ENCODE results near the gene SNRPB.

SNRPB gene

DNA sequence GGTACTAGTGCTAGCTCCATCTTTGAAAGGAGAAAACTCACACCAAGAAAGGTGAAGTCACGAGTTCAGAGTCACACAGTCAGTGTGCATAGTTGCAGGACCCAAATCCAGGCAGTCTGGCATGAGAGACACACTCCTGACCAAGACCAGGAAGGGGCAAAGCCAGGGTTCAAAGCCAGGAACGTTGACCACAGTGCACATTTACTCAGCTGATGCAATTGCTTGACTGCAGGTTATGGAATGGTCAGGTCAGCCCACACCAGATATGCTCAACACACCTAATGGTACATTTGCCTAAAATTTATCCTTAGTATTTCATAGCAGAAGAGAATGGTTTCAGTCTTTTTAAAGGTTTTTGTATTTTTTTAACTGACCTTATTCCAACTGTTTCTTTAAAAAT is 52.2 kb downstream of the SNRPB start:
- DNase-seq, result no peak

DNA sequence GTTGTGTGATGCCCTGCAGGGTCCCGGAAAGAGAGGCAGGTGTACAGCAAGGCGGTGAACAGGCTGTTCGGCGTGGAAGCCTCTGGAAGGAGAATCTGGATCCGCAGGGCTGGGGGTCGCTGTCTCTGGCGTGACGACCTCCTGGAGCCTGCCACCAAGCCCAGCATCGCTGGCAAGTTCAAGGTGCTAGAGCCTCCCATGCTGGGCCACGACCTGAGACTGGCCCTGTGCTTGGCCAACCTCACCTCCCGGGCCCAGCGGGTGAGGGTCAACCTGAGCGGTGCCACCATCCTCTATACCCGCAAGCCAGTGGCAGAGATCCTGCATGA is 53.4 kb downstream of the SNRPB start:
- no peak for DNase-seq

DNA sequence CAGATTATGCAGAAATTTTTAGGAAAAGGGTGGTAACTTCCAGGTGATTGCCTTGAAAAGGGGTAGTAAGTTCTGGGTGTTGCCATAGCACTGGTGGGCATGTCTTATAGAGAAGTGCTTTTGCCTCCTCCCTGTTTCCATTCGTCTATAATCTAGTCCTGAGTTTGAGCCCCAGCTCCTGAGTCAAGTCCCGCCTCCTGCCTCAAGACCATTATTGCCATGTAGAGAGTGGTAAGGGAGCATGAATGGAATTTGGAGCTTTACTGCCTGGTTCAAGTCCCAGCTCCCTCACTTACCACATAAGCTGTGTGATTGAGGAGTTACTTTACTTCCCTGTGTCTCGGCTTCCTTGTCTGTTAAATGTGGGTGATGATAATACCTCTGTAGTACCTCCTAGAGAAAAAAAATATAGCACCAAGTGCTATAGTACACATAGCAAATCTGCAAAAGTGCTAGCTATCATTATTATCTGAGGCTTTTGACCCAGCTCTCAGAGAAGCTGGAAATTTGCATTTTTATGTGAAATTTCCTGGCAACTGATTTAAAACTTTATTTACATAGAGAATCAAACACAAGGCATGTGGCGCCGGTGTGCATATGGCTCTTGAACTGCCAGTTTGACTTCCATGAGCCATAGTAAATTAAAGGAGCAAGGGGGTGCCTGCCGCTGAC is 53.9 kb downstream of the SNRPB start:
- no peak for DNase-seq

All from CD4-positive, alpha-beta T cell treated with Interleukin-15 for 1 hour (primary cell).